MM.1S (cell line): ENCODE measurements around the gene SNN.
A peak's percentile ranks its signal among the peaks of the same experiment; 100 is the strongest.

Experiments used
- DNase-seq: peaks from one replicate; pipeline ENCODE4 v3.0.0-alpha.2; 2015
- H2AFZ ChIP-seq: fragments of 300-600 bp; sonication (generic); 2 replicates; pipeline ENCODE4 v1.6.0; 2016; ENCODE audit warnings: antibody characterized with exemption, low read length
- H3F3A ChIP-seq: fragments of 300-600 bp; sonication (generic); 2 replicates; pipeline ENCODE4 v1.6.1; 2016; ENCODE audit warnings: mild to moderate bottlenecking, antibody characterized with exemption, low read length, moderate library complexity, mixed read lengths; ENCODE audit not compliant: insufficient read depth
- H3K27ac ChIP-seq: fragments of 300-600 bp; sonication (generic); 2 replicates; pipeline ENCODE4 v1.5.1; 2016; ENCODE audit warnings: mild to moderate bottlenecking, low read length
- H3K27me3 ChIP-seq: fragments of 300-600 bp; sonication (generic); replicated peaks from 2 replicates; pipeline ENCODE4 v1.6.0; 2016; ENCODE audit warnings: low read length; ENCODE audit not compliant: insufficient read depth
- H3K36me3 ChIP-seq: fragments of 300-600 bp; sonication (generic); replicated peaks from 2 replicates; pipeline ENCODE4 v1.6.1; 2016; ENCODE audit warnings: mild to moderate bottlenecking, low read length, mixed read lengths; ENCODE audit not compliant: insufficient read depth
- H3K4me1 ChIP-seq: fragments of 300-600 bp; sonication (generic); 2 replicates; pipeline ENCODE4 v1.6.1; 2016; ENCODE audit warnings: low read length, mixed read lengths
- H3K4me2 ChIP-seq: fragments of 300-600 bp; sonication (generic); 2 replicates; pipeline ENCODE4 v1.6.0; 2016; ENCODE audit warnings: low read depth, low read length
- H3K4me3 ChIP-seq: fragments of 300-600 bp; sonication (generic); 2 replicates; pipeline ENCODE4 v1.5.1; 2016; ENCODE audit warnings: low read length, mixed read lengths
- H3K79me2 ChIP-seq: fragments of 300-600 bp; sonication (generic); 2 replicates; pipeline ENCODE4 v1.6.1; 2016; ENCODE audit warnings: mixed run types, low read length, mixed read lengths
- H3K9ac ChIP-seq: fragments of 300-600 bp; sonication (generic); 2 replicates; pipeline ENCODE4 v1.6.1; 2016; ENCODE audit warnings: low read length, mixed read lengths
- H3K9me2 ChIP-seq: fragments of 300-600 bp; sonication (generic); replicated peaks from 2 replicates; pipeline ENCODE4 v1.6.1; 2016; ENCODE audit warnings: mild to moderate bottlenecking, low read length, mixed read lengths; ENCODE audit not compliant: insufficient read depth
- H3K9me3 ChIP-seq: fragments of 300-600 bp; sonication (generic); replicated peaks from 2 replicates; pipeline ENCODE4 v1.6.1; 2016; ENCODE audit warnings: mild to moderate bottlenecking, low read length, mixed read lengths; ENCODE audit not compliant: insufficient read depth
- H4K20me1 ChIP-seq: fragments of 300-600 bp; sonication (generic); 2 replicates; pipeline ENCODE4 v1.6.1; 2016; ENCODE audit warnings: mild to moderate bottlenecking, low read length, moderate library complexity, mixed read lengths; ENCODE audit not compliant: insufficient read depth
- EZH2 ChIP-seq: fragments of 300-600 bp; sonication (generic); optimal IDR thresholded peaks from 2 replicates; pipeline ENCODE3; 2017; ENCODE audit warnings: low read depth, mild to moderate bottlenecking, antibody characterized with exemption, low read length, mixed read lengths
- EZH2phosphoT487 ChIP-seq: fragments of 300-600 bp; sonication (generic); IDR thresholded peaks from 2 replicates; pipeline ENCODE4 v1.6.1; 2018; ENCODE audit warnings: antibody characterized with exemption, low read length
- TF ChIP-seq, protein P1 (sequence below): fragments of 300-600 bp; sonication (generic); IDR thresholded peaks from 2 replicates; pipeline ENCODE4 v1.5.1; 2016; ENCODE audit warnings: antibody characterized with exemption, low read length, mixed read lengths

SNN gene

GRCh38 chr16:11707679-11708197 is 39.5 kb downstream of the SNN start:
- peaks cover 93% of the 10 kb centered on the region for H3K4me1 ChIP-seq
- H3K27ac ChIP-seq = peak overlapping the region; percentile 78; the same call in 1 of the 2 replicates
- H3K36me3 ChIP-seq = peaks cover 23% of the 10 kb centered on the region
- H3K9me2 ChIP-seq = no peaks in the 10 kb centered on the region
- H3K4me3 ChIP-seq = no peak overlapping the region
- no peak for DNase-seq
- peaks cover 98% of the 10 kb centered on the region for H3K79me2 ChIP-seq
- peaks cover 10% of the 10 kb centered on the region; the same call in 1 of the 2 replicates for H4K20me1 ChIP-seq
- no peak overlapping the region for H2AFZ ChIP-seq
- TF ChIP-seq, protein P1, sequence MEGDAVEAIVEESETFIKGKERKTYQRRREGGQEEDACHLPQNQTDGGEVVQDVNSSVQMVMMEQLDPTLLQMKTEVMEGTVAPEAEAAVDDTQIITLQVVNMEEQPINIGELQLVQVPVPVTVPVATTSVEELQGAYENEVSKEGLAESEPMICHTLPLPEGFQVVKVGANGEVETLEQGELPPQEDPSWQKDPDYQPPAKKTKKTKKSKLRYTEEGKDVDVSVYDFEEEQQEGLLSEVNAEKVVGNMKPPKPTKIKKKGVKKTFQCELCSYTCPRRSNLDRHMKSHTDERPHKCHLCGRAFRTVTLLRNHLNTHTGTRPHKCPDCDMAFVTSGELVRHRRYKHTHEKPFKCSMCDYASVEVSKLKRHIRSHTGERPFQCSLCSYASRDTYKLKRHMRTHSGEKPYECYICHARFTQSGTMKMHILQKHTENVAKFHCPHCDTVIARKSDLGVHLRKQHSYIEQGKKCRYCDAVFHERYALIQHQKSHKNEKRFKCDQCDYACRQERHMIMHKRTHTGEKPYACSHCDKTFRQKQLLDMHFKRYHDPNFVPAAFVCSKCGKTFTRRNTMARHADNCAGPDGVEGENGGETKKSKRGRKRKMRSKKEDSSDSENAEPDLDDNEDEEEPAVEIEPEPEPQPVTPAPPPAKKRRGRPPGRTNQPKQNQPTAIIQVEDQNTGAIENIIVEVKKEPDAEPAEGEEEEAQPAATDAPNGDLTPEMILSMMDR = no peak
- TF ChIP-seq EZH2phosphoT487 (no peak), EZH2 (no peak)
- H3F3A ChIP-seq = peaks cover 97% of the 10 kb centered on the region
- H3K27me3 ChIP-seq = no peaks in the 10 kb centered on the region
- H3K4me2 ChIP-seq = no peak overlapping the region
- no peaks in the 10 kb centered on the region for H3K9me3 ChIP-seq
- H3K9ac ChIP-seq = no peak overlapping the region

DNA sequence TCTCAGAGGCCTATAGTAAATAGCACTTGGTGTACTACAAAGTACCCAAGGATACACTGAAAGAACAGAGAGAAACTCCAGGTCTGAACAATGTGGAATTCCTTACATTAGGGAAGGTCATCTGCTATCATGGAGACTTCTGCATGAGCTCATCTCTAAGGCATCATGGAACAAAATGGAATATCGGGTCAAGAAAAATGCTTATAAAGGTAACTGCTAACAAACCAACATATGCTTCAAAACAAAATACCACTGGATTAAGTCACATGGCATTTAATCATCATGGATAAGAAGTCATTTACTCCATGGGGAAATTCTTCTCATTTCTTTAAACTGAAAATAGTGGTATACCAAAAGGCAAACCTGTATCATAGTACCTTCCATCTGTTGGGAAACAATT is 40.2 kb downstream of the SNN start:
- H3K4me1 ChIP-seq = peaks cover 86% of the 10 kb centered on the region

DNA sequence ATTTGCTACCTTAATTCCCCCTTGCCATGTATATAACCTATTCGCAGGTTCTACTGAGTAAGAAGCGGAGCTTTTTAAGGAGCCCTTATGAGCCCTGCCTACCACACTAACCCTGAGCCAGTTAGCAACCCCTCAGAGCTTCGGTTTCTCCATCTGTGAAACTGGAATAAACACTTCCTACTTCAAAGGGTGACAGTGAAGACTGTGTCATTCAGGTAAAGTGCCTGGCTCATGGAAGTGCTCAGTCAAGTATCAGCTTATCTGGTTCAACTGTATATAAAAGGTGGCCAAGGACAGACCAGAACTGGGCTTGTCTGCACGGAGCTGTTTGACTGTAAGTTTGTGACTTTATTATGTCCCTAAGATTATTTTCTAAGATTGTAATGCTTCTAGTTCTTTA is 43.4 kb downstream of the SNN start:
- Histone ChIP-seq H3F3A (peaks cover 96% of the 10 kb centered on the region), H3K4me1 (peaks cover 87% of the 10 kb centered on the region), H3K4me3 (no peak overlapping the region), H3K27me3 (no peaks in the 10 kb centered on the region), H3K27ac (peak overlapping the region; percentile 41; the same call in 1 of the 2 replicates), H3K4me2 (peak overlapping the region; percentile 14; the same call in 1 of the 2 replicates), H3K9me2 (no peaks in the 10 kb centered on the region), H3K79me2 (peaks cover 98% of the 10 kb centered on the region), H2AFZ (no peak overlapping the region), H3K9ac (no peak overlapping the region), H3K36me3 (peaks cover 35% of the 10 kb centered on the region), H3K9me3 (no peaks in the 10 kb centered on the region), H4K20me1 (peaks cover 10% of the 10 kb centered on the region; the same call in 1 of the 2 replicates)
- no peak for DNase-seq
- TF ChIP-seq, protein P1 = no peak
- TF ChIP-seq EZH2 (no peak), EZH2phosphoT487 (no peak)

More for the DNA sequence above, 40.2 kb downstream of the SNN start:
- no peak overlapping the region for H3K4me2 ChIP-seq
- peaks cover 96% of the 10 kb centered on the region for H3F3A ChIP-seq
- no peak overlapping the region for H3K4me3 ChIP-seq
- no peaks in the 10 kb centered on the region for H3K27me3 ChIP-seq
- H3K9me3 ChIP-seq = no peaks in the 10 kb centered on the region
- no peak overlapping the region for H3K9ac ChIP-seq
- no peak overlapping the region for H2AFZ ChIP-seq
- H4K20me1 ChIP-seq = peaks cover 10% of the 10 kb centered on the region; the same call in 1 of the 2 replicates
- TF ChIP-seq EZH2phosphoT487 (no peak), EZH2 (no peak)
- TF ChIP-seq, protein P1 = no peak
- peaks cover 19% of the 10 kb centered on the region for H3K36me3 ChIP-seq
- peak overlapping the region; percentile 78; the same call in 1 of the 2 replicates for H3K27ac ChIP-seq
- H3K9me2 ChIP-seq = no peaks in the 10 kb centered on the region
- peaks cover 98% of the 10 kb centered on the region for H3K79me2 ChIP-seq
- DNase-seq = no peak
